BJ (cell line): Measurements from ENCODE around the gene ARHGAP24. TPM values are rescaled to one million over a fixed set of nuclear protein-coding genes. Genes with fewer than 3 reads are reported as not detected.
"Not testable (repeated sequence)": the region's sequence is repeated elsewhere in the genome, so short reads cannot be mapped to it uniquely, and the experiment has no call there.

Experiments
- CTCF ChIA-PET: fragments of 350-600 bp; formaldehyde crosslinking; extraction: SDS; loops from one replicate; lab custom pipeline; 2021; ENCODE audit warnings: antibody characterized with exemption, inconsistent platforms; lab: Yijun Ruan, JAX
- POLR2A ChIA-PET: fragments of 300-600 bp; sonication (Branson Sonifier 250); formaldehyde crosslinking; extraction: SDS; loops from one replicate; lab custom pipeline; 2021; ENCODE audit warnings: antibody characterized with exemption; lab: Charles Lee
- DNase-seq: peaks from one replicate; pipeline ENCODE4 v3.0.0-alpha.2; 2011; ENCODE audit warnings: low read depth
- H3K27me3 ChIP-seq: 2 replicates; pipeline ENCODE4 v1.6.0; 2011; ENCODE audit warnings: low read length; ENCODE audit not compliant: control insufficient read depth, insufficient read depth
- H3K36me3 ChIP-seq: 2 replicates; pipeline ENCODE4 v1.5.1; 2011; ENCODE audit warnings: low read length; ENCODE audit not compliant: control insufficient read depth, insufficient read depth
- H3K4me3 ChIP-seq: 2 replicates; pipeline ENCODE4 v1.5.1; 2011; ENCODE audit warnings: low read depth, mild to moderate bottlenecking, control low read depth, low read length
- CTCF ChIP-seq: IDR thresholded peaks from 2 replicates; pipeline ENCODE4 v1.5.1; 2011; ENCODE audit warnings: low read depth, mild to moderate bottlenecking, control low read depth, inconsistent platforms, low read length, moderate library complexity; ENCODE audit not compliant: insufficient read depth
- polyA plus RNA-seq: library from polyadenylated mRNA; depleted of rRNA; stranded (reverse); fragments of >200 nt; gene quantifications from 2 replicates; pipeline ENCODE4 v1.2.3, GENCODE V29; 2011

The ARHGAP24 gene
- polyA plus RNA-seq, 1 experiment = 17.7 TPM

GRCh38 chr4:85834934-85835333 lies 360.0 kb downstream of the ARHGAP24 start:
- no peak for TF ChIP-seq CTCF
- ChIA-PET CTCF (no interaction called here), POLR2A (no interaction called here)
- no peak for DNase-seq
- Histone ChIP-seq H3K36me3 (no peaks in the 10 kb centered on the region), H3K27me3 (no peaks in the 10 kb centered on the region), H3K4me3 (no peak overlapping the region)

GRCh38 chr4:85836588-85837438 lies 361.9 kb downstream of the ARHGAP24 start:
- ChIA-PET CTCF (interaction anchor here (1.4 kb wide), 1 partner anchor 9 kb away, joined by 4 read pairs; no protein-coding TSS in a partner anchor), POLR2A (no interaction called here)
- Histone ChIP-seq H3K36me3 (no peaks in the 10 kb centered on the region), H3K27me3 (no peaks in the 10 kb centered on the region), H3K4me3 (no peak overlapping the region)
- no peak for DNase-seq
- no peak for TF ChIP-seq CTCF

GRCh38 chr4:85837439-85837733 lies 362.4 kb downstream of the ARHGAP24 start:
- Histone ChIP-seq H3K4me3 (no peak overlapping the region), H3K36me3 (no peaks in the 10 kb centered on the region), H3K27me3 (no peaks in the 10 kb centered on the region)
- no peak for TF ChIP-seq CTCF
- CTCF ChIA-PET = interaction anchor here (1.4 kb wide), 1 partner anchor 10 kb away, joined by 4 read pairs; no protein-coding TSS in a partner anchor
- no peak for DNase-seq
- POLR2A ChIA-PET = no interaction called here

- H3K4me3 ChIP-seq, DNase-seq, POLR2A ChIA-PET, H3K27me3 ChIP-seq, H3K36me3 ChIP-seq: not testable (repeated sequence)
- CTCF ChIA-PET = interaction anchor here (0.9 to 1.1 kb wide), 2 partner anchors 29 to 43 kb away, joined by 3 to 5 read pairs; no protein-coding TSS in a partner anchor
Observed at GRCh38 chr4:85839981-85840451, 365.1 kb downstream of the ARHGAP24 start.

- no peak overlapping the region for H3K4me3 ChIP-seq
- no peaks in the 10 kb centered on the region for H3K27me3 ChIP-seq
- ChIA-PET POLR2A (no interaction called here), CTCF (interaction anchor here (0.5 to 0.9 kb wide), 2 partner anchors 24 to 89 kb away, joined by 3 read pairs; no protein-coding TSS in a partner anchor)
- no peak for TF ChIP-seq CTCF
- no peaks in the 10 kb centered on the region for H3K36me3 ChIP-seq
- no peak for DNase-seq
Observed at GRCh38 chr4:85842540-85842939, 367.6 kb downstream of the ARHGAP24 start.

GRCh38 chr4:85853740-85854139 lies 378.8 kb downstream of the ARHGAP24 start:
- POLR2A ChIA-PET, H3K27me3 ChIP-seq, DNase-seq, H3K4me3 ChIP-seq, H3K36me3 ChIP-seq: not testable (repeated sequence)
- CTCF ChIA-PET = interaction anchor here (1.2 kb wide), 1 partner anchor 106 kb away, joined by 3 read pairs; no protein-coding TSS in a partner anchor
